Measurements from ENCODE around the gene LRRK2.

LRRK2 gene

DNA sequence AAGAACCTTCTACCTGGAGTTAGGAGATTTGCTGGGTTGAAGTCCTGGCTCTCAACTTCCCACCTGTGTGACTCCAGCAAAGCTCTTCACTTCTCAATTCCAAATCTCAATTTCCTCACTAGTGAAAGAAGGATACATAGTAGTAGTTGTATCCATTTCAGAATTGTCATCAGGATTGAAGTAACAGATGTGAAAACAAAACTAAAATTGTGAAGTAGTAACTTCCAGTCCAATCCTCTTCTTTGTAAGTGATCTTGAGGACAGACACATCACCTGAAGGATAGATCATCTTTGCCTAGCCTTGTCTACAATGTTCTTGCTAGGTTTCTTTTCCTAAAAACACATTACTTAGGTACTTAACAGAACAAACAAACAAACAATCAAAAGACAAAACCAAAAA lies 1.2 kb upstream of the LRRK2 start (continued):
- TF ChIP-seq, protein P1, sequence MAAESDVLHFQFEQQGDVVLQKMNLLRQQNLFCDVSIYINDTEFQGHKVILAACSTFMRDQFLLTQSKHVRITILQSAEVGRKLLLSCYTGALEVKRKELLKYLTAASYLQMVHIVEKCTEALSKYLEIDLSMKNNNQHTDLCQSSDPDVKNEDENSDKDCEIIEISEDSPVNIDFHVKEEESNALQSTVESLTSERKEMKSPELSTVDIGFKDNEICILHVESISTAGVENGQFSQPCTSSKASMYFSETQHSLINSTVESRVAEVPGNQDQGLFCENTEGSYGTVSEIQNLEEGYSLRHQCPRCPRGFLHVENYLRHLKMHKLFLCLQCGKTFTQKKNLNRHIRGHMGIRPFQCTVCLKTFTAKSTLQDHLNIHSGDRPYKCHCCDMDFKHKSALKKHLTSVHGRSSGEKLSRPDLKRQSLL (tag by site-specific recombination; IDR thresholded peaks at IDR 0.05), result no peak
- TF ChIP-seq, protein P2, sequence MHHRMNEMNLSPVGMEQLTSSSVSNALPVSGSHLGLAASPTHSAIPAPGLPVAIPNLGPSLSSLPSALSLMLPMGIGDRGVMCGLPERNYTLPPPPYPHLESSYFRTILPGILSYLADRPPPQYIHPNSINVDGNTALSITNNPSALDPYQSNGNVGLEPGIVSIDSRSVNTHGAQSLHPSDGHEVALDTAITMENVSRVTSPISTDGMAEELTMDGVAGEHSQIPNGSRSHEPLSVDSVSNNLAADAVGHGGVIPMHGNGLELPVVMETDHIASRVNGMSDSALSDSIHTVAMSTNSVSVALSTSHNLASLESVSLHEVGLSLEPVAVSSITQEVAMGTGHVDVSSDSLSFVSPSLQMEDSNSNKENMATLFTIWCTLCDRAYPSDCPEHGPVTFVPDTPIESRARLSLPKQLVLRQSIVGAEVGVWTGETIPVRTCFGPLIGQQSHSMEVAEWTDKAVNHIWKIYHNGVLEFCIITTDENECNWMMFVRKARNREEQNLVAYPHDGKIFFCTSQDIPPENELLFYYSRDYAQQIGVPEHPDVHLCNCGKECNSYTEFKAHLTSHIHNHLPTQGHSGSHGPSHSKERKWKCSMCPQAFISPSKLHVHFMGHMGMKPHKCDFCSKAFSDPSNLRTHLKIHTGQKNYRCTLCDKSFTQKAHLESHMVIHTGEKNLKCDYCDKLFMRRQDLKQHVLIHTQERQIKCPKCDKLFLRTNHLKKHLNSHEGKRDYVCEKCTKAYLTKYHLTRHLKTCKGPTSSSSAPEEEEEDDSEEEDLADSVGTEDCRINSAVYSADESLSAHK (tag by site-specific recombination; IDR thresholded peaks at IDR 0.05), result no peak
- TF ChIP-seq, protein P3, sequence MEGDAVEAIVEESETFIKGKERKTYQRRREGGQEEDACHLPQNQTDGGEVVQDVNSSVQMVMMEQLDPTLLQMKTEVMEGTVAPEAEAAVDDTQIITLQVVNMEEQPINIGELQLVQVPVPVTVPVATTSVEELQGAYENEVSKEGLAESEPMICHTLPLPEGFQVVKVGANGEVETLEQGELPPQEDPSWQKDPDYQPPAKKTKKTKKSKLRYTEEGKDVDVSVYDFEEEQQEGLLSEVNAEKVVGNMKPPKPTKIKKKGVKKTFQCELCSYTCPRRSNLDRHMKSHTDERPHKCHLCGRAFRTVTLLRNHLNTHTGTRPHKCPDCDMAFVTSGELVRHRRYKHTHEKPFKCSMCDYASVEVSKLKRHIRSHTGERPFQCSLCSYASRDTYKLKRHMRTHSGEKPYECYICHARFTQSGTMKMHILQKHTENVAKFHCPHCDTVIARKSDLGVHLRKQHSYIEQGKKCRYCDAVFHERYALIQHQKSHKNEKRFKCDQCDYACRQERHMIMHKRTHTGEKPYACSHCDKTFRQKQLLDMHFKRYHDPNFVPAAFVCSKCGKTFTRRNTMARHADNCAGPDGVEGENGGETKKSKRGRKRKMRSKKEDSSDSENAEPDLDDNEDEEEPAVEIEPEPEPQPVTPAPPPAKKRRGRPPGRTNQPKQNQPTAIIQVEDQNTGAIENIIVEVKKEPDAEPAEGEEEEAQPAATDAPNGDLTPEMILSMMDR (tag by site-specific recombination; IDR thresholded peaks at IDR 0.05), result no peak
- TF ChIP-seq ZNF138 (tag by site-specific recombination; IDR thresholded peaks at IDR 0.05; ENCODE audit: borderline replicate concordance) (no peak), ZNF624 (tag by site-specific recombination; IDR thresholded peaks at IDR 0.05) (no peak), ZNF664 (tag by site-specific recombination; IDR thresholded peaks at IDR 0.05) (no peak), ZNF223 (tag by site-specific recombination; IDR thresholded peaks at IDR 0.05) (no peak), ZNF146 (tag by site-specific recombination; IDR thresholded peaks at IDR 0.05) (no peak)
- TF ChIP-seq, protein P4, sequence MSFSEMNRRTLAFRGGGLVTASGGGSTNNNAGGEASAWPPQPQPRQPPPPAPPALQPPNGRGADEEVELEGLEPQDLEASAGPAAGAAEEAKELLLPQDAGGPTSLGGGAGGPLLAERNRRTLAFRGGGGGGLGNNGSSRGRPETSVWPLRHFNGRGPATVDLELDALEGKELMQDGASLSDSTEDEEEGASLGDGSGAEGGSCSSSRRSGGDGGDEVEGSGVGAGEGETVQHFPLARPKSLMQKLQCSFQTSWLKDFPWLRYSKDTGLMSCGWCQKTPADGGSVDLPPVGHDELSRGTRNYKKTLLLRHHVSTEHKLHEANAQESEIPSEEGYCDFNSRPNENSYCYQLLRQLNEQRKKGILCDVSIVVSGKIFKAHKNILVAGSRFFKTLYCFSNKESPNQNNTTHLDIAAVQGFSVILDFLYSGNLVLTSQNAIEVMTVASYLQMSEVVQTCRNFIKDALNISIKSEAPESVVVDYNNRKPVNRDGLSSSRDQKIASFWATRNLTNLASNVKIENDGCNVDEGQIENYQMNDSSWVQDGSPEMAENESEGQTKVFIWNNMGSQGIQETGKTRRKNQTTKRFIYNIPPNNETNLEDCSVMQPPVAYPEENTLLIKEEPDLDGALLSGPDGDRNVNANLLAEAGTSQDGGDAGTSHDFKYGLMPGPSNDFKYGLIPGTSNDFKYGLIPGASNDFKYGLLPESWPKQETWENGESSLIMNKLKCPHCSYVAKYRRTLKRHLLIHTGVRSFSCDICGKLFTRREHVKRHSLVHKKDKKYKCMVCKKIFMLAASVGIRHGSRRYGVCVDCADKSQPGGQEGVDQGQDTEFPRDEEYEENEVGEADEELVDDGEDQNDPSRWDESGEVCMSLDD (tag by site-specific recombination; IDR thresholded peaks at IDR 0.05), result no peak

DNA sequence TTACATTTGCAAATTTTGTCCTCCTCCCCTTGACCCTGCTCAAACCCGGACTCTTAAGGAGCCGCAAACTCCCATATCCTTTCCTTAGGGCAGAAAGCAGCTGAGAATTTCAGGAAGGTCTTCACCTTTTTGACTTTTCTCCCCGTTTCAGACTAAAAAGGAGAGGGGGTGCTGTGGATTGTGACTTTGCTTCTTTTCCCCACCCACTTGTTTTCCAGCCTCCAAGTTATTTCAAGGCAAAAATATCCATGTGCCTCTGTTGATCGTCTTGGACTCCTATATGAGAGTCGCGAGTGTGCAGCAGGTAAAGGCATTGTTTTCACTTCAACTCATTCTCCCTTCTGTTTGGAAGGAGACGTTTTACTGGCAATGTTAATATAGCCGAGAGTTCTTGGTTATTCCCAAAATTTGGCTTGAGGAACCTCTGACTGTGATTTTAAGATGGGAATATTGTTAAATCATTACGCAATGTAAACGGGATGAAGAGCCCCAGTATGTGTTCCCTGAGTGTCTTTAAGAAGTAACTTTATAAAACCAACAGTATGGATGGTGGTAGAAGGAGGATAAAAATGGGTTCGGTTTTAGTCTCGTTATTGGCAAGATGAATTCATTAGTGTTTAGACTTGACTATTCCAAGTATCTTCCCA lies 663 bp downstream of the LRRK2 start:
- Histone ChIP-seq H3K4me3 (ENCODE audit: low read depth, low read length) (peak overlapping the region; percentile 56), H3K36me3 (ENCODE audit: control insufficient read depth in 2 of 2, insufficient read depth in 1 of 2, low read length in 2 of 2) (no peaks in the 10 kb centered on the region), H3K27ac (ENCODE audit: extremely low read depth, low read depth, low read length) (peak overlapping the region; percentile 88; the same call in 1 of the 2 replicates), H3K9me3 (ENCODE audit: control insufficient read depth, insufficient read depth, low read depth, low read length) (no peaks in the 10 kb centered on the region), H3K4me1 (ENCODE audit: control insufficient read depth, insufficient read depth, low read length) (peaks cover 16% of the 10 kb centered on the region; the same call in 1 of the 2 replicates)
- POLR2A ChIA-PET, result interaction anchor here (0.5 to 1.1 kb wide), 4 partner anchors 7 to 660 kb away, joined by 3 read pairs; no protein-coding TSS in a partner anchor
- CTCF ChIA-PET, result interaction anchor here (0.7 kb wide), 3 partner anchors 45 to 235 kb away, joined by 3 read pairs; no protein-coding TSS in a partner anchor
- TF ChIP-seq PRDM1 (tag by site-specific recombination; IDR thresholded peaks at IDR 0.05) (peak; percentile 83), ZFP3 (tag by site-specific recombination; IDR thresholded peaks at IDR 0.05; ENCODE audit: low read depth) (peak; percentile 51; the same call in 1 of the 2 replicates), KLF8 (tag by site-specific recombination; IDR thresholded peaks at IDR 0.05) (no peak), SCRT1 (tag by site-specific recombination; IDR thresholded peaks at IDR 0.05; ENCODE audit: borderline replicate concordance) (peak; percentile 27; the same call in 1 of the 2 replicates), ZNF529 (tag by site-specific recombination; IDR thresholded peaks at IDR 0.05; ENCODE audit: insufficient replicate concordance) (peak; percentile 36), ZNF335 (tag by site-specific recombination; conservative IDR thresholded peaks at IDR 0.05) (peak; percentile 34; the same call in 1 of the 2 replicates), ZBTB48 (tag by site-specific recombination; IDR thresholded peaks at IDR 0.05) (no peak), IKZF3 (tag by site-specific recombination; IDR thresholded peaks at IDR 0.05) (peak; percentile 74; the same call in 1 of the 2 replicates)
- TF ChIP-seq, protein P5, sequence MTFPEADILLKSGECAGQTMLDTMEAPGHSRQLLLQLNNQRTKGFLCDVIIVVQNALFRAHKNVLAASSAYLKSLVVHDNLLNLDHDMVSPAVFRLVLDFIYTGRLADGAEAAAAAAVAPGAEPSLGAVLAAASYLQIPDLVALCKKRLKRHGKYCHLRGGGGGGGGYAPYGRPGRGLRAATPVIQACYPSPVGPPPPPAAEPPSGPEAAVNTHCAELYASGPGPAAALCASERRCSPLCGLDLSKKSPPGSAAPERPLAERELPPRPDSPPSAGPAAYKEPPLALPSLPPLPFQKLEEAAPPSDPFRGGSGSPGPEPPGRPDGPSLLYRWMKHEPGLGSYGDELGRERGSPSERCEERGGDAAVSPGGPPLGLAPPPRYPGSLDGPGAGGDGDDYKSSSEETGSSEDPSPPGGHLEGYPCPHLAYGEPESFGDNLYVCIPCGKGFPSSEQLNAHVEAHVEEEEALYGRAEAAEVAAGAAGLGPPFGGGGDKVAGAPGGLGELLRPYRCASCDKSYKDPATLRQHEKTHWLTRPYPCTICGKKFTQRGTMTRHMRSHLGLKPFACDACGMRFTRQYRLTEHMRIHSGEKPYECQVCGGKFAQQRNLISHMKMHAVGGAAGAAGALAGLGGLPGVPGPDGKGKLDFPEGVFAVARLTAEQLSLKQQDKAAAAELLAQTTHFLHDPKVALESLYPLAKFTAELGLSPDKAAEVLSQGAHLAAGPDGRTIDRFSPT (tag by site-specific recombination; IDR thresholded peaks at IDR 0.05), result no peak
